Osteoblast (primary cell): Measurements from ENCODE around the gene WNT7B. TPM values are rescaled to one million over a fixed set of nuclear protein-coding genes. Genes with fewer than 3 reads are reported as not detected.

Experiments
- DNase-seq: peaks from one replicate; pipeline ENCODE4 v3.0.0; 2011; ENCODE audit warnings: low spot score, mixed read lengths; ENCODE audit not compliant: insufficient read length; ENCODE audit errors: missing footprints
- H2AFZ ChIP-seq: 2 replicates; pipeline ENCODE4 v1.6.0; 2011; ENCODE audit warnings: mild to moderate bottlenecking, low read length
- H3K27ac ChIP-seq: 2 replicates; pipeline ENCODE4 v1.5.1; 2011; ENCODE audit warnings: mild to moderate bottlenecking, low read depth, low read length, moderate library complexity
- H3K27me3 ChIP-seq: 2 replicates; pipeline ENCODE4 v1.6.0; 2012; ENCODE audit warnings: mild to moderate bottlenecking, control low read depth, inconsistent platforms, low read length, moderate library complexity; ENCODE audit not compliant: insufficient read depth
- H3K36me3 ChIP-seq: 2 replicates; pipeline ENCODE4 v1.5.1; 2011; ENCODE audit warnings: mild to moderate bottlenecking, low read length, control low read depth, moderate library complexity; ENCODE audit not compliant: insufficient read depth
- H3K4me1 ChIP-seq: 2 replicates; pipeline ENCODE4 v1.5.1; 2011; ENCODE audit warnings: mild to moderate bottlenecking, low read length, control low read depth, moderate library complexity; ENCODE audit not compliant: insufficient read depth
- H3K4me2 ChIP-seq: 2 replicates; pipeline ENCODE4 v1.6.0; 2011; ENCODE audit warnings: mild to moderate bottlenecking, low read length; ENCODE audit not compliant: insufficient read depth
- H3K4me3 ChIP-seq: fragments of 200-600 bp; sonication (generic); 3 replicates; pipeline ENCODE4 v1.5.1; 2012; ENCODE audit warnings: mild to moderate bottlenecking, low read length, inconsistent platforms; ENCODE audit not compliant: insufficient read depth
- H3K79me2 ChIP-seq: 2 replicates; pipeline ENCODE4 v1.6.0; 2012; ENCODE audit warnings: mild to moderate bottlenecking, low read length, control low read depth, inconsistent platforms; ENCODE audit not compliant: insufficient read depth
- H3K9me3 ChIP-seq: 2 replicates; pipeline ENCODE4 v1.5.1; 2011; ENCODE audit warnings: low read depth, low read length, control low read depth
- H4K20me1 ChIP-seq: 2 replicates; pipeline ENCODE4 v1.6.0; 2012; ENCODE audit warnings: mild to moderate bottlenecking, low read length, control low read depth; ENCODE audit not compliant: insufficient read depth
- total RNA-seq: library from RNA; depleted of rRNA; stranded (reverse); fragments of >200 nt; gene quantifications from 2 replicates; pipeline ENCODE4 v1.2.3, GENCODE V29; 2012
- TF ChIP-seq, protein P1 (sequence below): IDR thresholded peaks from 2 replicates; pipeline ENCODE4 v1.5.1; 2011; ENCODE audit warnings: mild to moderate bottlenecking, low read depth, low read length, moderate library complexity; ENCODE audit errors: extremely low read depth

WNT7B gene
- total RNA-seq, 1 donor: not detected

DNA sequence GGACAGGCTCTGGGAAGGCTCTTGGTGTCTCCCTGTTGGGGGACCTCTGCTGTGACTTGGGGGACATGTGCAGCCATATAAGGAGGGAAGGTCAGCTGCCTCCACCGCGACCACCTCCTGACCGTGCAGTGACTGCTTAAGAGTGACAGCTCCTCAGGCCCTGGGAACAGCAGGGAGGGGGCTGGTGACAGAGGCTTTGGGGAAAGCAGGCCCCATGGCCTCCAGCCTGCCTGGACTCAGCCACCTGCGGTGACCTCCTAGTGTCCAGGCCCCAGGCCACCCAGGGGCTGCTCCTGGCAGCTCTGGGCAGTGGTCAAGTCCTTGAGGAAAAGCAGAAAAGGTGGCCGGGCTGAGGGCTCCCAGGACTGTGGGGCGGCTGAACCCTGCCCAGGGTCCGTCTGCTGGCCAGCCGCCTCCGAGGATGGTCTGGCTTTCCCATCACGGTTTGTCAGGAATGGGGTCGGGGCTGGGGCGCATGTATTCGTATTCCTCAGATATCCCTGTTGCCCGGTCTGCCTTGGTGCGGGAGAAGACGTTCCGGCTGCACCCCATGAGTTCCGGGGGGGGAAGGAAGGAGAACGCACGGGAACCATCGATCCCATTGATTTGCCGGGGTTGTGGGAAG, 96.8 kb downstream of the WNT7B start:
- Histone ChIP-seq H3K4me3 (no peak overlapping the region), H3K9me3 (no peaks in the 10 kb centered on the region), H3K4me2 (no peak overlapping the region), H3K27me3 (peaks cover 39% of the 10 kb centered on the region), H3K27ac (no peak overlapping the region), H3K4me1 (no peaks in the 10 kb centered on the region), H3K79me2 (no peaks in the 10 kb centered on the region), H4K20me1 (no peaks in the 10 kb centered on the region), H3K36me3 (no peaks in the 10 kb centered on the region), H2AFZ (no peak overlapping the region)
- TF ChIP-seq, protein P1, sequence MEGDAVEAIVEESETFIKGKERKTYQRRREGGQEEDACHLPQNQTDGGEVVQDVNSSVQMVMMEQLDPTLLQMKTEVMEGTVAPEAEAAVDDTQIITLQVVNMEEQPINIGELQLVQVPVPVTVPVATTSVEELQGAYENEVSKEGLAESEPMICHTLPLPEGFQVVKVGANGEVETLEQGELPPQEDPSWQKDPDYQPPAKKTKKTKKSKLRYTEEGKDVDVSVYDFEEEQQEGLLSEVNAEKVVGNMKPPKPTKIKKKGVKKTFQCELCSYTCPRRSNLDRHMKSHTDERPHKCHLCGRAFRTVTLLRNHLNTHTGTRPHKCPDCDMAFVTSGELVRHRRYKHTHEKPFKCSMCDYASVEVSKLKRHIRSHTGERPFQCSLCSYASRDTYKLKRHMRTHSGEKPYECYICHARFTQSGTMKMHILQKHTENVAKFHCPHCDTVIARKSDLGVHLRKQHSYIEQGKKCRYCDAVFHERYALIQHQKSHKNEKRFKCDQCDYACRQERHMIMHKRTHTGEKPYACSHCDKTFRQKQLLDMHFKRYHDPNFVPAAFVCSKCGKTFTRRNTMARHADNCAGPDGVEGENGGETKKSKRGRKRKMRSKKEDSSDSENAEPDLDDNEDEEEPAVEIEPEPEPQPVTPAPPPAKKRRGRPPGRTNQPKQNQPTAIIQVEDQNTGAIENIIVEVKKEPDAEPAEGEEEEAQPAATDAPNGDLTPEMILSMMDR: no peak
- DNase-seq: peak; percentile 29

DNA sequence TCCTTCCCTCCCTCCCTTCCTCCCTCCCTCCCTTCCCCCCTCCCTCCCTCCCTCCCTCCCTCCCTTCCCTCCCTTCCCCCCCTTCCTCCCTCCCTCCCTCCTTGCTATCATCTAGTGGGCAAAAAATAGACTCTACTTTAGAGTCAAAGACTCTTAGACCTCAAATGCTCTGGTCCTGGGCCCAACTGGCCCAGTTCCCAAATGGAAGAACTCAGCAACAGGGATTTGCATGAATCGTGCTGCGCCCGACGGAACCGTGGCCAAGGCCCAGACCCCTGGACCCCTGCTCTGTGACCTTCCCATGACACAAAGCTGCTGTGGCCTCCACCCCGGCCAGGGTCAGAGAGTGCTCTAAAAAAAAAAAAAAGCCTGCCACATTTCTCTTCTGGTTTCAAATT, 97.4 kb downstream of the WNT7B start:
- no peak overlapping the region for H3K4me3 ChIP-seq
- no peaks in the 10 kb centered on the region for H3K4me1 ChIP-seq
- H3K36me3 ChIP-seq: no peaks in the 10 kb centered on the region
- H4K20me1 ChIP-seq: no peaks in the 10 kb centered on the region
- no peak overlapping the region for H3K4me2 ChIP-seq
- no peaks in the 10 kb centered on the region for H3K9me3 ChIP-seq
- H3K27ac ChIP-seq: no peak overlapping the region
- no peaks in the 10 kb centered on the region for H3K79me2 ChIP-seq
- peaks cover 39% of the 10 kb centered on the region for H3K27me3 ChIP-seq
- TF ChIP-seq, protein P1: no peak
- H2AFZ ChIP-seq: no peak overlapping the region
- no peak for DNase-seq

DNA sequence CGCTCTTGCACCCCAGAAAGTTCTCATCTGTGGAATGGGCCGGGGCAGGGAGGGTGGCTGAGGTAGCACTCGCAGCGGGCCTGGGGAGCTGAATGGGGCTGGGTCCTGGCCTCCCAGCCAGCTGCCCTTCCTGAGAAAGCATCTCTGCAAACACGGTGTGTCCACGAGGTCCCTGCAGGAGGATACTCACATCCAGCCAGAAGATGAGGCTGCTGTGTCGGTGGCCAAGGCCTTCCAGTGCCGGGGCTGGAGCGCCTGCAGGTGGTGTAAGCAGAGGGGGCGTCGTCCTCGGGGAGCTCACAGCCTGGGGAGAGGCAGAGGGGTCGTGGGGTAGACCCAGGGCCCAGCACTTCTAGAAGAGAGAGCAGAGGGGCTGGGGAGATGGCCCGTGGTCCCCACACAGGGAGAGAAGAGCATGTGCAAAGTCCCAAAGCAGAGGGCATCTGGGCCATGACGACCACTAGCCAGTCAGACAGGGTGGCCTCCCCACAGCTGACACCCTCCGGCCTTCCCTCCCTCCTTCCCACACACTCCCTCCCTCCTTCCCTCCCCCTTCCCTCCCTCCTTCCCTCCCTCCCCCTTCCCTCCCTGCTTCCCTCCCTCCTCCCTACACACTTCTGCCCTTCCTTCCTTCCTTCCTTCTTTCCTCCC, 97.9 kb downstream of the WNT7B start:
- TF ChIP-seq, protein P1: no peak
- H3K36me3 ChIP-seq: no peaks in the 10 kb centered on the region
- no peak overlapping the region for H2AFZ ChIP-seq
- H3K27ac ChIP-seq: no peak overlapping the region
- no peak overlapping the region for H3K4me3 ChIP-seq
- peak; percentile 49 for DNase-seq
- H3K9me3 ChIP-seq: no peaks in the 10 kb centered on the region
- H3K4me2 ChIP-seq: no peak overlapping the region
- no peaks in the 10 kb centered on the region for H3K79me2 ChIP-seq
- no peaks in the 10 kb centered on the region for H3K4me1 ChIP-seq
- H3K27me3 ChIP-seq: peaks cover 37% of the 10 kb centered on the region
- H4K20me1 ChIP-seq: no peaks in the 10 kb centered on the region

DNA sequence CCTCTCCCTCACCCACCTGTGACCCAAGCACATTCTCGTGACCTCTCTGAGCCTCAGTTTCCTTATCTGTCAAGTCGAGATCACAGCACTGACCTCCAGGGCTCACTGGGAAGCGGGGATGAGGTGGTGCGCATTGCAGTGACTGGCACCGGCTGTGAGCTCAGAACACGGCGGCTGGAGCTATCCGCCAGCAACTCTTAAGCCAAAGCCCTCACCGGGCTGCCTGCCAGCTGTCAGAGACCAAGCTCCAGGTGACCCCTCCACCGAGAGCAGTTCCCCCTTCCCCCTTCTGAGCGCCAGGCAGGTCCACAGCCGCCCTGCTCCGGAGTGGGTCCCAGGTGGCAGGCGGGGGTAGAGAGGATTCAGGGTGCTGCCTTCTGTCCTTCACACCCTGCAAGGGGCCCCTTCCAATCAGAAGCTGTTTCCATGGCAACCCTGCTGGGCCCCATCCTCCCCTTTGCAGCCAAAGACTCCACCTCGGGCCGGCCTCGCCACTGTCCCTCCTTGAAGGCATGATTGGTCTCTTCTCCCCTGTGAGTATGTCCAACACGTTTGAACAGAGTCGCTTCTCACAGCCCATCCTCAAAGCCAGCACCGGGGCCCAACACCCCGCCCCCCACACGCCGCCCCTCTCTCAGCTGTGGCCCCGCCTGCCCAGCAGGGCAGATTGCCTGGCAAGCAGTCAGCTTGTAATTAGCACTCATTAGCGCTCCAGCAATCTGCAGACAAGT, 98.7 kb downstream of the WNT7B start:
- TF ChIP-seq, protein P1: no peak
- no peaks in the 10 kb centered on the region for H4K20me1 ChIP-seq
- H3K4me2 ChIP-seq: no peak overlapping the region
- no peak overlapping the region for H3K4me3 ChIP-seq
- H3K27ac ChIP-seq: no peak overlapping the region
- DNase-seq: peak; percentile 65
- peaks cover 35% of the 10 kb centered on the region for H3K27me3 ChIP-seq
- no peaks in the 10 kb centered on the region for H3K9me3 ChIP-seq
- no peak overlapping the region for H2AFZ ChIP-seq
- no peaks in the 10 kb centered on the region for H3K4me1 ChIP-seq
- H3K36me3 ChIP-seq: no peaks in the 10 kb centered on the region
- no peaks in the 10 kb centered on the region for H3K79me2 ChIP-seq
